ENCODE measurements around the gene DOC2A.

The DOC2A gene

DNA sequence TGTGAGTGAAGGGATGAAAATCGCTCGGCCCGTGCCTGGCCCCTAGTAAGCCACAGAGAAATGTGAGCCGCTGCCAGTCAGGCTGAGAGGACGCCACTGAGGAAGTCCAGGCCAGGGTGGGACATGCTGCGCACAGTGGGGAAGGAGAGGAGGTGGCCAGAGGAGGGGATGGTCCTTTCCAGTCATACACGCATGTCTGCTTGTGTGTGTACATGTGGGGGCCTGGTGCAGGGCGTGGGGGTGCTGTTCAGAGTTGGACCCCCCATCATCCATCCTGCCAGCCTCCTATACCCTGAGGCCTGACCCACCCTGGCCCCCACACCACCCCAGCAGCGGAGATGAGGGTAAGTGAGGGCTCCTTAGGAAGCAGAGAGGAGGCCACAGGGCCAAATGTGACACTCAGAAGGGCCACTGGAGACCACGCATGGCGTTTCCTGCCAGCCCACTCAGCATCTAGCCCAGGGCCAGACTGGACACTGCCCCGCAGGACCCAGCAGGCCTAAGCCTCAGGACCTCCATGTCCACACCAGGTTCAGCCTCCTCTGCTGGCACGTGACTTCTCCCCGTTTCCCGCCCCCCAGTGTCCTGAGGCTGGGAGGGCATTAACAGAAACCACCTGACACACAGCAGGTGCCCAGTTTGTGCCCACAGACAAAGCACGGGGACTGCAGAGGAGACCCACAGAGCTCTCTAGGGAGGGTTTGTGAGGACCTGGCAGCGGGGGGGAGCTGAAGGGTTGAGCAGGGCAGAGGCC is 7.0 kb downstream of the DOC2A start:
- DNase-seq, result no peak

DNA sequence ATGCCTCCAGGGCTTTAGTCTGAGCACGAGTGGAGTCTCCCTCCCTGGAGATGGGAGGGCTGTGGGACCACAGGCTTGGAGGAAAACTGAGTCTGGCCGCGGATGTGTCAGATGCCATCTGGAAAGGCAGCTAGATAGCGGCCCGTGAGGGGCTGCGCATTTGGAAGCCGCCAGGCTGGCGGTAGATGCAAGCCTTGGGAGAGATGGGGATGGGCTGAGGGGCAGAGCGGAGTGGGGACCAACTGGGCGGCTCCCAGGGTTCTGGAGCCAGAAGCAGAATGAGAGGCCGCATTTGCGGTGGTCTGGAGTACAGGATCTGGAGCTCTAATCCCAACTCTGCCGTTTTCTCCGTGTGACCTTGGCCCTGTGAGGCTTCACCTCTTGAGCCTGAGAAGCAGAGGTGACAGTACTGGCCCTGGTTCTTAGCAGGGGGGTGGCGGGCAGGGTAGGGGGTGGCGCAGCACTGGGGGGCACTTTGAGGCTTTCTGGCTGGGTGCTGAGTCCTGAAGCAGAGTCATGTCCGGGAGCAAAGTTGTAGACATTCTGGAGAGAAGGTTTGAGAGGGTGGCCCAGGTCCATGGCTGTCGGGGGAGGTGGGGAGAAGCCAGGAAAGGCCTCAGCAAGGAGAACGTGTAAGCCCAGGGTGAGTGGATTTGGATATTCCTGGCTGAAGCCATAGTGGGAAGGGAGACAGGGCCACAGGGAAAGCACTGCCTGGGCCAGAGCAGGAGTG is 8.0 kb downstream of the DOC2A start:
- no peak for DNase-seq

DNA sequence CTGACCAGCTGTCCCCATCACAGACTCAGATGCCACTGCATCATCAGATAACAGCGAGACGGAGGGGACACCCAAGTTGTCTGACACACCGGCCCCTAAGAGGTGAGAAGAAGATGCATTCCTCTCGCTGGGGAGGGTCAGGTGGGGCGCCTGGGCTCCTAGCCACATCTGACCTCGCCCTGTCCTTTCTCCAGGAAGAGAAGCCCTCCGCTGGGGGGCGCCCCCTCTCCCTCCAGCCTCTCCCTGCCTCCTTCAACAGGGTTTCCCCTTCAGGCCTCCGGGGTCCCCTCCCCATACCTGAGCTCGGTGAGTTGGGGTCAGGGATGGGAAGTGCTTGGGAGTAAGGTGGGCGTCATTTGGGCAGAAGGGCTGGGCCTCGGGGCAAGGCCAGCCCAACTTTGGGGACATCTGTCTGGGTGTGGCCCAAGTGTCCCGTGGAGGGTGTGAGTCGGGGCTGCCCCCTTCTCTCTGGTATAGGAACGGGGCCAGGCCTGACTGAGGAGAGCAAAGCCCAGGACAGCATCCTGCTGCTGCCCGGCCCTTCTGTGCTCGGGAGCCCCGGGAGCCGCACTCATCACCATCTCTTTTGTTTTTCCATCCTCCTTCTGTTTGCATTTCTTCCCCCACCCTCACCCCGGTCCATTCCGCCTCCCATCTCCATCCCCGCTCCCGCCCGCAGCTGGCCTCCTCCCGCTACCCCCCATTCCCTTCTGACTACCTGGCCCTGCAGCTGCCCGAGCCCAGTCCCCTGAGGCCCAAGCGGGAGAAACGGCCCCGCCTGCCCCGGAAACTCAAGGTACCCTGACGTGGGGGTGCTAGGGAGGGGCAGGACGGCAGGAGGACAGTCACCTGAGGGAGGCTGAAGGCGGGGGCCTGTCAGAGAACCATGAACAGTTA is 9.8 kb downstream of the DOC2A start:
- DNase-seq, result no peak

DNA sequence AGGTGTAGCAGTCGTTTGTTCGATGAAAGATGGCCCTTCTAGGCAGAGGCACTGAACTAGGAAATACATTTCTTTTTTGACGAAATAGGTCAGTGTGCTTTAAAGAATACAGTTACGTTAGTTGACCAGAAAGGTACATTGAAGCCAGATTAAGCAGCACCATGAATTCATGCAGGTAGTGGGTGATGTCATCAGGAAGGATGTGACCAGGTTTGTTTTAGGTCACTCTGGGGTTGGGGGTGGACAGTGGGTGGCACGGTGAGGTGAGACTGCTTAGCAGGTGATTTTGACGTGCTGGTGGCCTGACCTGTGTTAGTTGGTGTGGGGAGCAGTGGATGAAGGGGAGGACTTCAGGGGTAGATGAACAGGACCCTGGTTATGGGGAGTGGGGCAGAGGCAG is 11.2 kb downstream of the DOC2A start:
- DNase-seq, result no peak

DNA sequence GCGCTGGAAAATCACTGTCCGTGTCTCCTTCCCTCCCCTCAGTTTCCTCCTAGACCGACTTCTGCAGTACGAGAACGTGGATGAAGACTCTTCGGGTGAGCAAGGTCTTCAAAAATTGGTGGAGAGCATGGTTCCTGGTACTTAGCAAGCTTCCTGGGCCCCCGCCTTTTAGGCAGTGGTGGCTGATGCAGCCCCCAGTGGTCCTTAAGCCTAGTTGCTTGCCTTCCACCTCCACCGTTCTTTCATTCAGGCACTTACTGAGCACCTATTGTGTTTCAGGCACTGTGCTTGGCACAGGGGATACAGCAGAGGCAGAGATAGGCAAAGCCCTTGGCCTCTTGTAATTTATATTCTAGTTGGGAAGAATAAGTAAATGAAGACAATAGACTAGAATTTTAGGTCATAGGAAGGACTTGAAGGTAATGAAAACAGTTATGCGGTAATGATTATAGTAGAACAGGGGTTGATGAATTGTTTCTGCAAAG is 14.0 kb downstream of the DOC2A start:
- DNase-seq, result no peak

DNA sequence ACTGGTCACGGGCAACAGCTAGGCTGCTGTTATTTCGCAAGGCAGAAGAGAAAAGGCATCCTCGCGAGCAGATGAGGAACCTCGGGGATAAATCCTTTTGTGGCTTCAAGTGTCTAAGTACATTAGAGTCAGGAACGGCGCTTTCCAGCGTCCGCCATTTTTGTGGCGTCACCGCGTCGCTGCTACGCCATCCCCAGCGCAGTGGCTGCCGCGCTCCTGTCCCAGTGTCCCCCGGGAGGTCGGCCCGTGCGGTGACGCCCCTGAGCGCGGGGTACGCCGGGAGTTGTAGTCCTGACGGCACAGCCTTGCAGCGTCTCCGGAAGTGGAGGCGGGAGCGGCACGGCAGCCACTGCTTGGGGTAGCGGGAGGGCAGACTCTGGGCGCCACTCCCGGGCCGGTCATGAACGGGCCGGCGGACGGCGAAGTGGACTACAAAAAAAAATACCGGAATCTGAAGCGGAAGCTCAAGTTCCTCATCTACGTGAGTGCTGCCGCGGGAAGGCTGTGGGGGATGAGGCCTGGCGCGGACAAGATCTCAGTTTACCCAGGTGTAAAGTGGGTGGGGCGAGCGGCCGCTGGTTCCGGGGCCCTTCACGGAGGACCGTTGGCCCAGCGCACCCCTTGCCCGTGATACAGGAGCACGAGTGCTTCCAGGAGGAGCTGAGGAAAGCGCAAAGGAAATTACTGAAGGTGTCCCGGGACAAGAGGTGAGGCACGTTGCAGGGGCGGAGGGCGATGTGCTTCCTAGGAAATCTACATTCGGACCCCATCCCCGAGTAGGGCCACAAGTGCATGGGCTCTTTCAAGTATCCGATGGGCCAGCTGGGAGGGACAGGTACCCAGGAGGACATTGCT is 14.7 kb downstream of the DOC2A start, which contains the start of gene INO80E:
INO80E (plus strand) TSS at position 331 of the 855 bp plus-strand sequence; CDS start at position 401, 70 bp downstream.
- DNase-seq, result peak; percentile 90

DNA sequence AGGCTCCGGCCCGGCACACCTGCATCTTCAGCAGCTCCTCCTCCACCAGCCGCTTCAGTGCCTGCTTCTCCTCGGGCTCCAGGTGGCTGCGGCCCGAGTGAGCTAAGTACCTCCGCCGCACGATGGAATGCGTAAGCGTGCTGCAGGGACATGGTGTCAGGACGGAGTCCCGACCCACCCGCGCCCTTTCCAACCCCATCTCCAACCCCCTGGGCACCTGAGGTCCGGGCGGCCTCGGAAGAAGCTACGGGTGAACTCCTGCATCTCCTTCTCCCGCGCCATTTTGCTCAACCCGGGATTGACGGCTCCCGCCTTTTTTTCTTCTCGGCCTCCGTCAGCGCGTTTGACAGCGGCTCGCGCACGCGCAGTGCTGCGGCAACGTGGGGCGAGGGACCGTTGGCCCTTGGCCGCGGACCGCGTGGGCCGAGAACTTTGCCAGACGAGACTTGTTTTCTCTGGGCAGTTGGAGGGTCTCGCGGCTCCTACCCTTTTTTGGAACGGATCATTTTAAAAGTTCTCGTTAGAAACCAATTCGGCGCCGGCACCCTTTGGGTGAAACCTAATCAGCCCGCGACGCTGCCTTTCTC is 15.4 kb downstream of the DOC2A start, which contains the start of gene HIRIP3:
HIRIP3 (minus strand) TSS at position 294 of the 587 bp plus-strand sequence; CDS start at position 282, 12 bp downstream.
- peak; percentile 71 for DNase-seq

DNA sequence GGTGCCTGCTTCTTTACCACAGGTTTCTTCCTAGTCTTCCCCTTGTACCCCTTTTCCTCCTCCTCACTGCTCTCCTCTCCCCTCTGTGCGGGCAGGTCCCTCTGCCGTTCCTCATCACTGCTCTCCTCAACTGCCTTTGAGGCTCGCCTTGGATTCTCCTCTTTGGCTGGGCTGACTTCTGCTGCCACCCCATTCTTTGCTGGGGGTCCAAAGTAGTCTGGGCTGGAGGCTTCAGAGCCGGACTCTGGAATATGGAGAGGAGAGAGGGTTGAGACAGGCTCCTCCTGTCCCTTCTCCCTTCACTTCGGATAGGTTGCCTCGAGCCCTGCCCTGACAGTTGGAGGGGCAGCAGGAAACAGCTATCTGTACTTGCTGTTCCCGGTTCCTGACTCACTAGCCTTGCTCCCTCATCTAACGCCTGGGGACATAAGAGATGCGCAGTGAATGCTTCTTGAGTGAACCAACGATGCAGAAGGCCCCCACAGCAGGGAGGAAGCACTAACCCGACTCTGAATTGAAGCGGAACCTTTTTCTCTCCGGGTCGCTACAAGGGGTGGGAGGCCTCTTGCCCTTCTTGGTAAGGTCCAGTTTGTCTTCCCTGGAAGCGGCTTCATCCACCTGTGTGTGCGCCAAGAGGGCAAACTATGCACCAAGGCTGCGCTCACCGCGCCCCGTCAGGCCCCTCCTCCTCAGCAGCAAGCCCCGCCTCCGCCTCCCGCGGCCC is 16.1 kb downstream of the DOC2A start:
- DNase-seq, result no peak

DNA sequence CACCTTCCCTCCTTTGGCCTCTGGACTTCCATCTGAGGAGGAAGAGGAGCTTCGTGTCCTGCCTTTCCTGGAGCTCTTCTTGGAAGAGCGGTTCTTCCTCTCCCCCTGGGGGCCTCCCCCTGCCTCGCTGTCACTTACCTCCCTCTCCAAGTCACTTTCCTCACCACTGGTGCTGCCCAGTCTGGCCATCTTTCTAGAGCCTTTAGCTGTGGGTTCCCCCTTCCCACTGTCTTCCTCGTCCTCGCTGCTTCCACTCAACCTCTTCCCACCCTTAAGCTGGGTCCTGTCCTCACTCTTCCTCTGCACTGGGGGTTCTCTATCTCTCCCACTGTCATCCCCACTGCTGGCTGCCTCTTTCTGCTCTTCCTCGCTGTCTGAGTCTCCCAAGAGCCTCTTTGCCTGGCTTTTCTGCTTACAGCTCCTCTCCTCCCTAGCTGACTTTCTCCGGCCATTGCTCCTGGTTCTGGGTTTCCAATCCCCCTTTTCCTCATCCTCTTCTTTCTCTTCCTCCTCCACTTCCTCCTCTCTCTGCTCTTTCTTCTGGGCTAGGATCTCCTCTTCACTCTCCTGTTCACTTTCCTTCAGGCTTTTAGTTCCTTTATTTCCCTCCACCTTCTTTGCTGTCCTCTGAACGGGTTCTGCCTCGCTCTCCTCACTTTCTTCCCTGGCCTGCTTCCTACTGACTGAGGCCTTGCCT is 16.8 kb downstream of the DOC2A start:
- DNase-seq, result no peak

DNA sequence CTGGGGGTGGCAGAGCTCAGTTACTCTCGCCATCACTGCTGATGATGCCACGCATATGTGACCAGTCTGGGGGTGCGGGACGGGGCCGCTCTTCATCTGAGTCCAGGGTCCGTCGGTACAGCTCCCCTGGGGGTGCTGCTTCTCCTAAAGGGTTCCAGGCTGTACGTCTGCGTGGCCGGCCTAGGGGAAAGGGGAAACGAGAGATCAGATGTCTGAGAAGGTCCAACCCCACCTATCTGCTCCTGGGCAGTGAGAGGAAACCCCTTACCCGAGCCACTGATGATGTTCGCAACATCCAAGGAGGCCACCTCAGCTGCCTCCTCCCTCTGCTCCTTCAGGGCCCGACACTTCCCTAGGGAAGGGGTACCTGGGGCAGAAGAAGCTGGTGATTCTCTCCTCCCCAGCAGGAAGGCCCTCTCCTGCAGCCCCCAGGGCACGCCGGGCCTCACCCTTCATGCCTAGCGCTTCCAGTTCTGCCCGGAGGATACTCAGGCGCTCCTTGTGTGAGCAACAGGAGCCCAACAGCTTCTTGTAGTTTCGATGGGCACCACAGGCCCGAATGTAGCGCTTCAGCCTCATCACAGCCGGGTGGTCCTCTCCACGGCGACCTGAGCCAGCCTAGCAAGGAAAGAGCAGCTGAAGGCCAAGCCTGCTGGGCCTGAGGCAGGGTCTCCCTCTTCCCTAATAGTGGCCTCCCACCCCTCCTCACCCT is 17.5 kb downstream of the DOC2A start:
- DNase-seq, result no peak

DNA sequence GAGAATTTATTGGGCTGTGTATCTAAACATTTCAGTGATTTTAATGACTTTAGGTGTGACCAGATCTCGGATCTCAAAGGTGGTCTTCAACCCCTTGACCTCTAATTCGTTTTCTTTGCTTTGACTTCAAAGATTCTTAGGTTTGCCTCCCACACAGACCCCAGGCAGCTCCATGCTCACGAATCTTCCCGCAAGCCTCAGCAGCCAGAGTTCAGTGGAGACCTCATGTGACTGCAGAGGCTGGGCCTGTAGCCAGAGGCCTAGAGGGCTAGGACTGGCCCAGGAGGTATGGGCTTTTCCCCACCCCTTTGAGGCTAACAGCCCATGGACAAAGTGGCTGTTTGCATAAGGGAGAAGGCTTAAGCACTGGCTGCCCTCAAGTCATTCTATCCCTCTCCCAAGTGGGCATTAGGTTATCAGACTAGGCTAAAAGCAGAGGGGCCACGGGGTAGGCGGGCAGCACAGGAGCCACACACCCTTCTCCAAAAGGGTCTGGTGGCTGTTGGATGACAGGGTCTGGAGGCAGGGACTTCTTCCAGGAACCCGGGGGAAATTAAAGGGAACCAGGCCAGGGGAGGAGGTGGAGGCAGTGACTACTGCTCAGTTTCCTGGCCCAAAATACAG is 18.4 kb downstream of the DOC2A start:
- no peak for DNase-seq

DNA sequence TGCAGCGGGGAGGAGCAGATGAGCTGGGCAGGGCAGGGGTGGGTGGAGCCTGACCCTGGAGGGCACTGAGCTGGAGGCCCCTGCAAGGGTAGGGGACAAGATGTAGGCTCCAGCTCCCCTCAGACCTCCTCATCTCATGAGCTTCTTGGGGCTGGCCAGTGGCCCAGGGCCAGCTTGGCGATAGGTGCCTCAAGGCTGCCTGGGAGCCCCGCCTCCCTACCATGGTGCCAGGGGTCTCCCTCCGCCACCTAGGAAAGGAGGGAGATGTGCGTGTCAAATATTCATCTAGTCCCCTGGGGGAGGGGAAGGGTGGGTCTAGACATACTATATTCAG is 19.3 kb downstream of the DOC2A start:
- DNase-seq, result no peak

DNA sequence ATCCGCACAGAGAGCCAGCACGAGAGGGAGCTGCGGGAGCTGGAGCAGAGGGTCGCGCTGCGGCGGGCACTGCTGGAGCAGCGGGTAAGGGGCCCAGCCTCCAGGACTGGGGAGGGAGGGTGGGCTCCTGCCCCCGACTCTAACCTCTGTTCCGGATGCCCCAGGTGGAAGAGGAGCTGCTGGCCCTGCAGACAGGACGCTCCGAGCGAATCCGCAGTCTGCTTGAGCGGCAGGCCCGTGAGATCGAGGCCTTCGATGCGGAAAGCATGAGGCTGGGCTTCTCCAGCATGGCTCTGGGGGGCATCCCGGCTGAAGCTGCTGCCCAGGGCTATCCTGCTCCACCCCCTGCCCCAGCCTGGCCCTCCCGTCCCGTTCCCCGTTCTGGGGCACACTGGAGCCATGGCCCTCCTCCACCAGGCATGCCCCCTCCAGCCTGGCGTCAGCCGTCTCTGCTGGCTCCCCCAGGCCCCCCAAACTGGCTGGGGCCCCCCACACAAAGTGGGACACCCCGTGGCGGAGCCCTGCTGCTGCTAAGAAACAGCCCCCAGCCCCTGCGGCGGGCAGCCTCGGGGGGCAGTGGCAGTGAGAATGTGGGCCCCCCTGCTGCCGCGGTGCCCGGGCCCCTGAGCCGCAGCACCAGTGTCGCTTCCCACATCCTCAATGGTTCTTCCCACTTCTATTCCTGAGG is 19.8 kb downstream of the DOC2A start:
- no peak for DNase-seq

DNA sequence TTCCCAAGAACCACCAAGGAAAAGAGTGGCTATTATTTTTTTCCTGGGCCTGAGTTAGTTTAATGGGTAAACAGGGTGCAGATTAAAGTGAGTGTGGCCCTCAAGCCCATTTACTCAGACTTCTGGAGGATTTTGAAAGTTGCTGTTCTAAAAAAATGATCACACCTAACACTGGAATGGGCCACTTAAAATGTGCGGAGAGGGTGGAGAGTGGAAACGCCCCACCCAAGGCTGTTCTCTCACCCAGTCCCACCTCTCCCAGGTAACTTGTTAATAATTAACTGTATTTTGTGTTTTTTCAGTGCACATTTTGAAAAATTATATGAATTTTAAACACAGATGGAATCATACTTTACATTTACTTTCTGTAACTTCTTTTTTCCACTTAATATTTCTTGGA is 20.8 kb downstream of the DOC2A start:
- DNase-seq, result no peak

DNA sequence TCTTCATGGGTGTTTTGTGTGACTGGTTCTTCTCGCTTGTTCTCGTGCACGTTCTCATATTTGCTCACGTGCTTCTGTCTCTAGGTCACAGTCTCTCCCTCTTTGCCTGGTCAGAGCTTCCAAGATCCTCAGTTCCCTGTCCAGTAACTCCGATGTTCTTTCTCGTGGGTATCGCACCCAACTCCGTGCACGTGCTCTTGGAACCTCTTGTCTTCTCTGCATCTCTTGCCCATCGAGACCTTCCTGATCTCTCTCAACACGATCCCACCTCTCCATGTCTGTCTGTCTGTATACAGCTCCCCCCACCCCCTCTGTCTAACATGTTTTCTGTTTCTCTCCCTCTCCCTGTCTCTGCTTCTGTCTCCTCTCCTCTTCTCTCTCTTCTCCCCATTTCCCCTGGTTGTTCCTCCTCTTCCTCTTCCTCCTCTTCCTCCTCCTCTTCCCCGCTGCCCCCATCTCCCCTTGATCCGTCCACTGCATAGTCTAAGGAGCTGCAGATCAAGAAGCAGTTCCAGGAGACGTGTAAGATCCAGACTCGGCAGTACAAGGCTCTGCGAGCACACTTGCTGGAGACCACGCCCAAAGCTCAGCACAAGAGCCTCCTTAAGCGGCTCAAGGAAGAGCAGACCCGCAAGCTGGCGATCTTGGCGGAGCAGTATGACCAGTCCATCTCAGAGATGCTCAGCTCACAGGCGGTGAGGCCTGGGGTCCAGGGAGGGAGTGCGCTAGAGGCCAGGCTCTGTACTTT is 21.5 kb downstream of the DOC2A start:
- no peak for DNase-seq

DNA sequence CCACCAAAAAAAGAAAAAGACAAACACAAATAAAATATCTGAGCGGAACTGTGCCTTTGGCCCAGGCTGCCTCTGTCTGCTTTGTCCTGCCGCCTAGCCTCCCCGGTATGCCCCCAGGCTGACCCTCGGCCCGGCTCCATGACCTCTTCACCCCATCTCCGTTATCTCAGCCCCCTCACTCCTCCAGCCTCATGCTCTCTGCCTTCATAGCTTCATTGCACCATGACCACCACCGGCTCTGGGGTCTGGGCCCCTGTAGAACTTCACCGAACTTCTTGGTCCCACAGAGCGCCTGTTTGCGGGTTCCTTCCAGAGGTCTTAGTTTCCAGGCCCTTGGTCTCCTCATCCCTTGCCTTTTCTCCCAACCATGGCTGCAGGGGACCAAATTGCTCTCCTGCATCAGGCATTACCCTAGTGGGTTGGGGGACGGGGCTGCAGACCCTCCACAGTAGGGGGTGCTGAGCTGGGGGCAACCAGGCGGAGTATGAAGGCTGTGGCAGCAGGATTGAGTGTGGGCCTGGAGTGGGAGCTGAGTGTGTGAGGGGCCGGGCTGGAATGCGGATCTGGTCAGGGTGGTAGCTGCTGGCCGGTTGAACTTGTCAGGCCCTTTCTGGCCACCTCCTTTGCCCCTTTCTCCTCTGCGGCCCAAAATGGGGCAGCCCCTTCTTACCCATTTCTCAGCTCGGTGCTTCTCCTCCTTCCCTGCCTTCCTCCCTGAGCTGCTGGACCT is 22.3 kb downstream of the DOC2A start:
- no peak for DNase-seq

All from DMS153 (cell line).